DOHH2 (cell line): ENCODE measurements around the gene OSBPL9.

Experiments used
- H3F3A ChIP-seq: fragments of 200-600 bp; sonication (generic), shearing (Covaris generic); 2 replicates; pipeline ENCODE4 v1.6.0; 2016; ENCODE audit warnings: antibody characterized with exemption, mild to moderate bottlenecking; ENCODE audit not compliant: control insufficient read depth, insufficient read depth
- H3K27ac ChIP-seq: fragments of 200-600 bp; sonication (generic); 2 replicates; pipeline ENCODE4 v1.5.1; 2014; ENCODE audit warnings: low read depth, mild to moderate bottlenecking, low read length, moderate library complexity
- H3K27me3 ChIP-seq: fragments of 200-600 bp; sonication (generic); 2 replicates; pipeline ENCODE4 v1.6.1; 2014; ENCODE audit warnings: mild to moderate bottlenecking, low read length, mixed read lengths; ENCODE audit not compliant: control insufficient read depth
- H3K36me3 ChIP-seq: fragments of 200-600 bp; sonication (generic); 2 replicates; pipeline ENCODE4 v1.6.1; 2014; ENCODE audit warnings: mild to moderate bottlenecking, low read length, moderate library complexity, mixed read lengths; ENCODE audit not compliant: control insufficient read depth
- H3K4me1 ChIP-seq: fragments of 200-600 bp; sonication (generic); 2 replicates; pipeline ENCODE4 v1.6.1; 2014; ENCODE audit warnings: mild to moderate bottlenecking, low read length, mixed read lengths; ENCODE audit not compliant: control insufficient read depth
- H3K4me2 ChIP-seq: fragments of 200-600 bp; sonication (generic); 2 replicates; pipeline ENCODE4 v1.6.0; 2014; ENCODE audit warnings: mild to moderate bottlenecking, low read length, moderate library complexity
- H3K4me3 ChIP-seq: fragments of 200-600 bp; sonication (generic); 2 replicates; pipeline ENCODE4 v1.5.1; 2014; ENCODE audit warnings: mild to moderate bottlenecking, low read length, mixed read lengths
- H3K79me2 ChIP-seq: fragments of 200-600 bp; sonication (generic); 2 replicates; pipeline ENCODE4 v1.6.1; 2014; ENCODE audit warnings: mild to moderate bottlenecking, low read length, mixed read lengths; ENCODE audit not compliant: control insufficient read depth
- H3K9me2 ChIP-seq: fragments of 200-600 bp; sonication (generic); replicated peaks from 2 replicates; pipeline ENCODE4 v1.6.1; 2014; ENCODE audit warnings: mild to moderate bottlenecking, low read length, mixed read lengths; ENCODE audit not compliant: control insufficient read depth
- H3K9me3 ChIP-seq: fragments of 200-600 bp; sonication (generic); 2 replicates; pipeline ENCODE4 v1.6.1; 2014; ENCODE audit warnings: antibody characterized with exemption, low read length, mixed read lengths; ENCODE audit not compliant: control insufficient read depth, insufficient read depth
- H4K20me1 ChIP-seq: fragments of 200-600 bp; sonication (generic); 2 replicates; pipeline ENCODE4 v1.6.0; 2014; ENCODE audit warnings: low read depth, mild to moderate bottlenecking, antibody characterized with exemption, low read length, moderate library complexity; ENCODE audit not compliant: control insufficient read depth, insufficient read depth
- CTCF ChIP-seq: fragments of 200-600 bp; sonication (generic); IDR thresholded peaks from one replicate; pipeline ENCODE4 v1.5.1; 2014; ENCODE audit warnings: antibody characterized with exemption, mild to moderate bottlenecking, low read depth, low read length; ENCODE audit not compliant: poor library complexity, severe bottlenecking
- EZH2phosphoT487 ChIP-seq: fragments of 200-600 bp; sonication (generic); IDR thresholded peaks from 2 replicates; pipeline ENCODE4 v1.6.1; 2017; ENCODE audit warnings: borderline replicate concordance, mild to moderate bottlenecking, antibody characterized with exemption, low read length, moderate library complexity, mixed read lengths

OSBPL9 gene

GRCh38 chr1:51630922-51631321, 14.0 kb downstream of the OSBPL9 start:
- no peak overlapping the region for H3K4me2 ChIP-seq
- 0 out of 2 replicates have a peak, but pooled peaks cover 3% of the 10 kb centered on the region for H4K20me1 ChIP-seq
- H3K4me3 ChIP-seq = no peak overlapping the region
- no peaks in the 10 kb centered on the region for H3F3A ChIP-seq
- H3K79me2 ChIP-seq = no peaks in the 10 kb centered on the region
- H3K27ac ChIP-seq = no peak overlapping the region
- no peak for TF ChIP-seq CTCF
- TF ChIP-seq EZH2phosphoT487 = no peak
- H3K4me1 ChIP-seq = no peaks in the 10 kb centered on the region
- H3K27me3 ChIP-seq = no peaks in the 10 kb centered on the region
- H3K9me2 ChIP-seq = no peaks in the 10 kb centered on the region
- H3K36me3 ChIP-seq = no peaks in the 10 kb centered on the region
- H3K9me3 ChIP-seq = no peaks in the 10 kb centered on the region

GRCh38 chr1:51631747-51632146, 14.9 kb downstream of the OSBPL9 start:
- 0 out of 2 replicates have a peak, but pooled peaks cover 3% of the 10 kb centered on the region for H4K20me1 ChIP-seq
- TF ChIP-seq EZH2phosphoT487 = no peak
- no peak for TF ChIP-seq CTCF
- no peaks in the 10 kb centered on the region for H3K9me2 ChIP-seq
- no peaks in the 10 kb centered on the region for H3K27me3 ChIP-seq
- H3K4me2 ChIP-seq = no peak overlapping the region
- no peak overlapping the region for H3K27ac ChIP-seq
- H3K79me2 ChIP-seq = no peaks in the 10 kb centered on the region
- H3K4me3 ChIP-seq = no peak overlapping the region
- no peaks in the 10 kb centered on the region for H3K4me1 ChIP-seq
- no peaks in the 10 kb centered on the region for H3K36me3 ChIP-seq
- no peaks in the 10 kb centered on the region for H3K9me3 ChIP-seq
- H3F3A ChIP-seq = no peaks in the 10 kb centered on the region

GRCh38 chr1:51634618-51635017, 17.7 kb downstream of the OSBPL9 start:
- no peaks in the 10 kb centered on the region for H3K9me2 ChIP-seq
- TF ChIP-seq CTCF (no peak), EZH2phosphoT487 (no peak)
- no peaks in the 10 kb centered on the region for H3K9me3 ChIP-seq
- H3K27me3 ChIP-seq = no peaks in the 10 kb centered on the region
- H4K20me1 ChIP-seq = no peaks in the 10 kb centered on the region; the same call in 1 of the 2 replicates
- no peaks in the 10 kb centered on the region for H3F3A ChIP-seq
- no peaks in the 10 kb centered on the region for H3K36me3 ChIP-seq
- no peaks in the 10 kb centered on the region for H3K4me1 ChIP-seq
- H3K27ac ChIP-seq = no peak overlapping the region
- no peaks in the 10 kb centered on the region for H3K79me2 ChIP-seq
- no peak overlapping the region for H3K4me2 ChIP-seq
- no peak overlapping the region for H3K4me3 ChIP-seq
